Ectodermal cell (in vitro differentiated cells): Measurements from ENCODE around the gene SMYD5.
"Not testable (repeated sequence)": the region's sequence is repeated elsewhere in the genome, so short reads cannot be mapped to it uniquely, and the experiment has no call there.

Experiments used
- H3K27ac ChIP-seq: 2 replicates; pipeline ENCODE4 v1.7.0; 2013; ENCODE audit warnings: mild to moderate bottlenecking, low read depth, low read length; ENCODE audit not compliant: insufficient read depth, poor library complexity, severe bottlenecking
- H3K27me3 ChIP-seq: 2 replicates; pipeline ENCODE4 v1.7.0; 2013; ENCODE audit warnings: mild to moderate bottlenecking, low read length; ENCODE audit not compliant: insufficient read depth, control insufficient read depth, poor library complexity, severe bottlenecking
- H3K36me3 ChIP-seq: one replicate; pipeline ENCODE4 v1.7.0; 2013; ENCODE audit warnings: low read length; ENCODE audit not compliant: control insufficient read depth, insufficient read depth
- H3K4me1 ChIP-seq: one replicate; pipeline ENCODE4 v1.7.0; 2013; ENCODE audit warnings: low read length; ENCODE audit not compliant: control insufficient read depth, insufficient read depth
- H3K4me3 ChIP-seq: 2 replicates; pipeline ENCODE4 v1.7.0; 2013; ENCODE audit warnings: low read depth, low read length, control low read depth; ENCODE audit not compliant: insufficient read depth
- H3K9me3 ChIP-seq: 2 replicates; pipeline ENCODE4 v1.7.0; 2013; ENCODE audit warnings: mild to moderate bottlenecking, low read length, moderate library complexity; ENCODE audit not compliant: control insufficient read depth
- WGBS, 2 experiments: methylation state at CpG; one replicate each; pipeline ENCODE4 v1.1.7; 2013; ENCODE audit warnings: missing lambda C conversion rate in 2 of 2; 5-methylcytosine and 5-hydroxymethylcytosine counted together

The SMYD5 gene

GRCh38 chr2:73176205-73176880 lies 37.7 kb upstream of the SMYD5 start:
- WGBS, 2 experiments: 2% methylated on average over 31 of the region's 31 CpGs

GRCh38 chr2:73176881-73177644 lies 37.0 kb upstream of the SMYD5 start:
- H3K36me3 ChIP-seq: no peaks in the 10 kb centered on the region
- H3K27me3 ChIP-seq: peaks cover 70% of the 10 kb centered on the region
- no peak overlapping the region for H3K27ac ChIP-seq
- no peaks in the 10 kb centered on the region for H3K9me3 ChIP-seq
- H3K4me1 ChIP-seq: peaks cover 11% of the 10 kb centered on the region
- WGBS, 2 experiments: 1% methylated on average over 56 of the region's 56 CpGs
- peak overlapping the region; percentile 38 for H3K4me3 ChIP-seq

More at GRCh38 chr2:73176205-73176880, 37.7 kb upstream of the SMYD5 start:
- Histone ChIP-seq H3K36me3 (no peaks in the 10 kb centered on the region), H3K4me3 (peak overlapping the region; percentile 30), H3K9me3 (no peaks in the 10 kb centered on the region), H3K4me1 (peaks cover 11% of the 10 kb centered on the region), H3K27ac (no peak overlapping the region), H3K27me3 (peaks cover 70% of the 10 kb centered on the region)

GRCh38 chr2:73177645-73178255 lies 36.3 kb upstream of the SMYD5 start:
- Histone ChIP-seq H3K4me1 (peaks cover 11% of the 10 kb centered on the region), H3K27me3 (peaks cover 70% of the 10 kb centered on the region), H3K27ac (no peak overlapping the region), H3K4me3 (peak overlapping the region; percentile 38), H3K9me3 (no peaks in the 10 kb centered on the region), H3K36me3 (no peaks in the 10 kb centered on the region)
- WGBS, 2 experiments: 25 to 26% methylated on average over 11 to 12 of the region's 12 CpGs

GRCh38 chr2:73185965-73186364 lies 28.1 kb upstream of the SMYD5 start:
- Histone ChIP-seq H3K9me3 (no peaks in the 10 kb centered on the region), H3K36me3 (no peaks in the 10 kb centered on the region), H3K27me3 (peaks cover 9% of the 10 kb centered on the region), H3K27ac (no peak overlapping the region), H3K4me1 (no peaks in the 10 kb centered on the region), H3K4me3 (no peak overlapping the region)
- WGBS, 2 experiments: 88 to 90% methylated on average over 2 of the region's 2 CpGs

GRCh38 chr2:73187549-73187948 lies 26.5 kb upstream of the SMYD5 start:
- WGBS, 2 experiments: 61 to 68% methylated on average over 2 of the region's 2 CpGs
- no peak overlapping the region for H3K4me3 ChIP-seq
- H3K27me3 ChIP-seq: peaks cover 9% of the 10 kb centered on the region
- no peak overlapping the region for H3K27ac ChIP-seq
- H3K36me3 ChIP-seq: no peaks in the 10 kb centered on the region
- H3K4me1 ChIP-seq: no peaks in the 10 kb centered on the region
- H3K9me3 ChIP-seq: no peaks in the 10 kb centered on the region

- Histone ChIP-seq H3K27me3 (peaks cover 28% of the 10 kb centered on the region), H3K4me3 (no peak overlapping the region), H3K4me1 (no peaks in the 10 kb centered on the region), H3K27ac (no peak overlapping the region), H3K36me3 (no peaks in the 10 kb centered on the region), H3K9me3 (no peaks in the 10 kb centered on the region)
Measured at GRCh38 chr2:73197579-73197978, 16.5 kb upstream of the SMYD5 start.

GRCh38 chr2:73200281-73200680 lies 13.8 kb upstream of the SMYD5 start:
- H3K27me3 ChIP-seq: peaks cover 55% of the 10 kb centered on the region
- not testable (repeated sequence) for H3K27ac ChIP-seq, H3K4me3 ChIP-seq, H3K4me1 ChIP-seq, H3K9me3 ChIP-seq, H3K36me3 ChIP-seq
- 91 to 94% methylated on average over 10 of the region's 10 CpGs for WGBS, 2 experiments

GRCh38 chr2:73202156-73203054 lies 11.6 kb upstream of the SMYD5 start, which contains the start of gene NOTO:
Gene NOTO, plus strand, starts transcription at chr2:73202574. Its CDS starts 93 bp downstream, at chr2:73202667.
- H3K27me3 ChIP-seq: peaks cover 66% of the 10 kb centered on the region
- H3K36me3 ChIP-seq: no peaks in the 10 kb centered on the region
- 2% methylated on average over 87 of the region's 87 CpGs for WGBS, 2 experiments
- peaks cover 4% of the 10 kb centered on the region for H3K4me1 ChIP-seq
- no peaks in the 10 kb centered on the region for H3K9me3 ChIP-seq
- no peak within 1 kb of the TSS for H3K27ac ChIP-seq
- peak within 1 kb of the TSS; percentile 29 for H3K4me3 ChIP-seq

GRCh38 chr2:73203055-73203681 lies 10.9 kb upstream of the SMYD5 start:
- H3K27me3 ChIP-seq: peaks cover 66% of the 10 kb centered on the region
- peaks cover 4% of the 10 kb centered on the region for H3K4me1 ChIP-seq
- 5% methylated on average over 44 of the region's 44 CpGs for WGBS, 2 experiments
- no peaks in the 10 kb centered on the region for H3K9me3 ChIP-seq
- no peak overlapping the region for H3K27ac ChIP-seq
- no peaks in the 10 kb centered on the region for H3K36me3 ChIP-seq
- peak overlapping the region; percentile 29 for H3K4me3 ChIP-seq
